AG10803 (cell line): ENCODE data around the gene BSN.

Source experiments
- DNase-seq: peaks from one replicate; pipeline ENCODE4 v3.0.0; 2010; ENCODE audit warnings: low read depth
- H3K4me3 ChIP-seq: 2 replicates; pipeline ENCODE4 v1.5.1; 2011; ENCODE audit warnings: mild to moderate bottlenecking, low read length, control low read depth
- TF ChIP-seq, protein P1 (sequence below): conservative IDR thresholded peaks from 2 replicates; pipeline ENCODE4 v1.5.1; 2011; ENCODE audit warnings: mild to moderate bottlenecking, low read length, control low read depth, inconsistent platforms

The BSN gene

DNA sequence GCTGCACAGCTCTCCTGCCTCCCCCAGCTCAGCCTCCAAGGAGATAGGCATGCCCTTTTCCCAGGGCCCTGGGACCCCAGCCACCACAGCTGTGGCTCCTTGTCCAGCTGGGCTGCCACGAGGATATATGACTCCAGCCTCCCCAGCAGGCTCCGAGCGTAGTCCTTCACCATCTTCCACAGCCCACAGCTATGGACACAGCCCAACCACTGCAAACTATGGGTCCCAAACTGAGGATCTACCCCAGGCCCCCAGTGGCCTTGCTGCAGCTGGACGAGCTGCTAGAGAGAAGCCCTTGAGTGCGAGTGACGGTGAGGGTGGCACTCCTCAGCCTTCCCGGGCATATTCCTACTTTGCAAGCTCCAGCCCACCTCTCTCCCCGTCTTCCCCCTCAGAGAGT, 99.3 kb downstream of the BSN start:
- TF ChIP-seq, protein P1, sequence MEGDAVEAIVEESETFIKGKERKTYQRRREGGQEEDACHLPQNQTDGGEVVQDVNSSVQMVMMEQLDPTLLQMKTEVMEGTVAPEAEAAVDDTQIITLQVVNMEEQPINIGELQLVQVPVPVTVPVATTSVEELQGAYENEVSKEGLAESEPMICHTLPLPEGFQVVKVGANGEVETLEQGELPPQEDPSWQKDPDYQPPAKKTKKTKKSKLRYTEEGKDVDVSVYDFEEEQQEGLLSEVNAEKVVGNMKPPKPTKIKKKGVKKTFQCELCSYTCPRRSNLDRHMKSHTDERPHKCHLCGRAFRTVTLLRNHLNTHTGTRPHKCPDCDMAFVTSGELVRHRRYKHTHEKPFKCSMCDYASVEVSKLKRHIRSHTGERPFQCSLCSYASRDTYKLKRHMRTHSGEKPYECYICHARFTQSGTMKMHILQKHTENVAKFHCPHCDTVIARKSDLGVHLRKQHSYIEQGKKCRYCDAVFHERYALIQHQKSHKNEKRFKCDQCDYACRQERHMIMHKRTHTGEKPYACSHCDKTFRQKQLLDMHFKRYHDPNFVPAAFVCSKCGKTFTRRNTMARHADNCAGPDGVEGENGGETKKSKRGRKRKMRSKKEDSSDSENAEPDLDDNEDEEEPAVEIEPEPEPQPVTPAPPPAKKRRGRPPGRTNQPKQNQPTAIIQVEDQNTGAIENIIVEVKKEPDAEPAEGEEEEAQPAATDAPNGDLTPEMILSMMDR = no peak

DNA sequence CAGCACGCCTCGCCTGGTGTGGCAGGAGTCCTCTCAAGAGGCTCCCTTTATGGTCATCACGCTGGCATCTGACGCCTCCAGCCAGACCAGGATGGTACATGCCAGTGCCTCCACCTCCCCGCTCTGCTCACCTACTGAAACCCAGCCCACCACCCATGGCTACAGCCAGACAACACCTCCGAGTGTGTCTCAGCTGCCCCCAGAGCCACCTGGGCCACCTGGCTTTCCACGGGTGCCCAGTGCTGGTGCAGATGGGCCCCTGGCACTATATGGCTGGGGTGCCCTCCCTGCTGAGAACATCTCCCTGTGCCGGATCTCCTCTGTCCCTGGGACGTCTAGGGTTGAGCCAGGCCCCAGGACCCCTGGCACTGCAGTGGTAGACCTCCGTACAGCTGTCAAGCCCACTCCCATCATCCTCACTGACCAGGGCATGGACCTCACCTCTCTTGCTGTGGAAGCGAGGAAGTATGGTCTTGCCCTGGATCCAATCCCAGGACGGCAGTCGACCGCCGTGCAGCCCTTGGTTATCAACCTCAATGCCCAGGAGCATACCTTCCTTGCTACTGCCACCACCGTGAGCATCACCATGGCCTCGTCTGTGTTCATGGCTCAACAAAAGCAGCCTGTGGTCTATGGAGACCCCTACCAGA, 100.0 kb downstream of the BSN start:
- no peak for DNase-seq
- TF ChIP-seq, protein P1 = no peak
- H3K4me3 ChIP-seq = no peak overlapping the region

More for the DNA sequence above, 99.3 kb downstream of the BSN start:
- no peak overlapping the region for H3K4me3 ChIP-seq
- DNase-seq = no peak

DNA sequence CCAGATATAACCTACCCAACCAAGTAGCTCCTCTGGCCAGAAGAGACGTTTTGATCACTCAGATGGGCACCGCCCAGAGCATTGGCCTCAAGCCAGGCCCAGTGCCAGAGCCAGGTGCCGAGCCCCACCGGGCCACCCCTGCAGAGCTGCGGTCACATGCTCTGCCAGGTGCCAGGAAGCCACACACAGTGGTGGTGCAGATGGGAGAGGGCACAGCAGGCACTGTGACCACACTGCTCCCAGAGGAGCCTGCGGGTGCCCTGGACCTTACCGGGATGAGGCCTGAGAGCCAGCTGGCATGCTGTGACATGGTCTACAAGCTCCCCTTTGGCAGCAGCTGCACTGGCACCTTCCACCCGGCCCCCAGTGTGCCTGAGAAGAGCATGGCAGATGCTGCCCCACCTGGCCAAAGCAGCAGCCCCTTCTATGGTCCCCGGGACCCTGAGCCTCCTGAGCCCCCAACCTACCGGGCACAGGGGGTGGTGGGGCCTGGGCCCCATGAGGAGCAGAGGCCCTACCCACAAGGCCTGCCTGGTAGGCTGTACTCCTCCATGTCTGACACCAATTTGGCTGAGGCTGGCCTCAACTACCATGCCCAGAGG, 100.8 kb downstream of the BSN start:
- no peak overlapping the region for H3K4me3 ChIP-seq
- DNase-seq = no peak
- TF ChIP-seq, protein P1 = no peak

DNA sequence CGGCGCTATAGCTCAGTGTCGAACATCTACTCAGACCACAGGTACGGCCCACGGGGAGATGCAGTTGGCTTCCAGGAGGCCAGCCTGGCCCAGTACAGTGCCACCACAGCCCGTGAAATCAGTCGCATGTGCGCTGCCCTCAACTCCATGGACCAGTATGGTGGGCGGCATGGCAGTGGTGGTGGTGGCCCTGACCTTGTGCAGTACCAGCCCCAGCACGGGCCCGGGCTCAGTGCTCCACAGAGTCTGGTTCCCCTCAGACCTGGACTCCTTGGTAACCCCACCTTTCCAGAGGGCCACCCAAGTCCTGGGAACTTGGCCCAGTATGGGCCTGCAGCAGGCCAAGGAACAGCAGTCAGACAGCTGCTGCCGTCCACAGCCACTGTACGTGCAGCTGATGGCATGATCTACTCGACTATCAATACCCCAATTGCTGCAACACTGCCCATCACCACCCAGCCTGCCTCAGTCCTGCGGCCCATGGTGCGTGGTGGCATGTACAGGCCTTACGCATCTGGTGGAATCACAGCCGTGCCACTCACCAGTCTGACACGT, 101.5 kb downstream of the BSN start:
- TF ChIP-seq, protein P1 = no peak
- no peak overlapping the region for H3K4me3 ChIP-seq
- no peak for DNase-seq

DNA sequence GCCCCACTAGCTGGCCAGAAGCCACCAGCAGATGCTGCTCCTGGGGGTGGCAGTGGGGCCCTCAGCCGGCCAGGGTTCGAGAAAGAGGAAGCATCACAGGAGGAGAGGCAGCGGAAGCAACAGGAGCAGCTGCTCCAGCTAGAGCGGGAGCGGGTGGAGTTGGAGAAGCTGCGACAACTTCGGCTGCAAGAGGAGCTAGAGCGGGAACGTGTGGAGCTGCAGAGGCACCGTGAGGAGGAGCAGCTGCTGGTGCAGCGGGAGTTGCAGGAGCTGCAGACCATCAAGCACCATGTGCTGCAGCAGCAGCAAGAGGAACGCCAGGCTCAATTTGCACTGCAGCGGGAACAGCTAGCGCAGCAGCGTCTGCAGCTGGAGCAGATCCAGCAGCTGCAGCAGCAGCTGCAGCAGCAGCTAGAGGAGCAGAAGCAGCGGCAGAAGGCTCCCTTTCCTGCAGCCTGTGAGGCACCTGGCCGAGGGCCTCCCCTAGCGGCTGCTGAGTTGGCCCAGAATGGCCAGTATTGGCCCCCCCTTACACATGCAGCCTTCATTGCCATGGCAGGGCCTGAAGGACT, 102.3 kb downstream of the BSN start:
- TF ChIP-seq, protein P1 = peak; percentile 14
- H3K4me3 ChIP-seq = no peak overlapping the region
- DNase-seq = no peak

DNA sequence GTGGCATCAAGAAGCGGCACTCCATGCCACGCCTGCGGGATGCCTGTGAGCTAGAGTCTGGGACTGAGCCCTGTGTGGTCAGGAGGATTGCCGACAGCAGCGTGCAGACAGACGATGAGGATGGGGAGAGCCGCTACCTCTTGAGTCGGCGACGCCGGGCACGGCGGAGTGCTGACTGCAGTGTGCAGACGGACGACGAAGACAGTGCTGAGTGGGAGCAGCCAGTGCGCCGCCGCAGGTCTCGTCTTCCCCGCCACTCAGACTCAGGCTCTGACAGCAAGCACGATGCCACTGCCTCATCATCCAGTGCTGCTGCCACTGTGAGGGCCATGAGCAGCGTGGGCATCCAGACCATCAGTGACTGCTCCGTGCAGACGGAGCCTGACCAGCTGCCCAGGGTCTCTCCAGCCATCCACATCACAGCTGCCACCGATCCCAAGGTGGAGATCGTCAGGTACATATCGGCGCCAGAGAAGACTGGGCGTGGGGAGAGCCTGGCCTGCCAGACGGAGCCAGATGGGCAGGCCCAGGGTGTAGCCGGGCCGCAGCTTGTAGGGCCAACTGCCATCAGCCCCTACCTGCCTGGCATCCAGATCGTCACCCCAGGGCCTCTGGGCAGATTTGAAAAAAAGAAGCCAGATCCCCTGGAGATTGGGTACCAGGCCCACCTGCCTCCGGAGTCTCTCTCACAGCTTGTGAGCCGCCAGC, 103.1 kb downstream of the BSN start:
- DNase-seq = no peak
- H3K4me3 ChIP-seq = no peak overlapping the region
- TF ChIP-seq, protein P1 = no peak
